Small intestine (tissue), 7 donors: ENCODE results near the gene DSC2. TPM values are rescaled to one million over a fixed set of nuclear protein-coding genes. Genes with fewer than 3 reads are reported as not detected.

Experiments used
- DNase-seq, 2 donors: peaks; one replicate each; pipeline versions ENCODE4 v3.0.0 to v3.0.0-alpha.2; 2013
- FAIRE-seq: peaks from 2 replicates; lab custom pipeline; 2012; peaks lifted over from hg19 to GRCh38; lab: Jason Lieb, UNC
- H3K27ac ChIP-seq, 3 donors: one replicate each; pipeline ENCODE4 v1.5.1; 2013; ENCODE audit warnings: low read length in 2 of 3, mild to moderate bottlenecking in 2 of 3, control low read depth in 1 of 3, inconsistent platforms in 1 of 3, low read depth in 1 of 3, moderate library complexity in 1 of 3
- H3K27me3 ChIP-seq, 3 donors: one replicate each; pipeline ENCODE4 v1.6.1; 2013; ENCODE audit warnings: low read length in 3 of 3, inconsistent platforms in 1 of 3; ENCODE audit not compliant: control insufficient read depth in 3 of 3, insufficient read depth in 3 of 3
- H3K36me3 ChIP-seq, 3 donors: one replicate each; pipeline ENCODE4 v1.6.1; 2013; ENCODE audit warnings: low read length in 3 of 3, inconsistent platforms in 1 of 3, low read depth in 1 of 3, mild to moderate bottlenecking in 1 of 3, moderate library complexity in 1 of 3; ENCODE audit not compliant: control insufficient read depth in 3 of 3, insufficient read depth in 2 of 3
- H3K4me1 ChIP-seq, 3 donors: one replicate each; pipeline ENCODE4 v1.6.1; 2013; ENCODE audit warnings: low read length in 2 of 3, inconsistent platforms in 1 of 3, low read depth in 1 of 3, mild to moderate bottlenecking in 1 of 3, moderate library complexity in 1 of 3; ENCODE audit not compliant: control insufficient read depth in 3 of 3, insufficient read depth in 2 of 3
- H3K4me3 ChIP-seq, 3 donors: one replicate each; pipeline ENCODE4 v1.5.1; 2013; ENCODE audit warnings: low read length in 3 of 3, control low read depth in 1 of 3, inconsistent platforms in 1 of 3, low read depth in 1 of 3, mild to moderate bottlenecking in 1 of 3, moderate library complexity in 1 of 3
- H3K9me3 ChIP-seq, 2 donors: one replicate each; pipeline ENCODE4 v1.6.1; 2013; ENCODE audit warnings: low read depth in 1 of 2, low read length in 1 of 2; ENCODE audit not compliant: control insufficient read depth in 2 of 2, insufficient read depth in 1 of 2
- WGBS, 3 donors: extraction: QIAGEN DNeasy Blood & Tissue Kit; methylation state at CpG; one replicate each; pipeline ENCODE4 v1.1.7; 2013; 5-methylcytosine and 5-hydroxymethylcytosine counted together
- polyA plus RNA-seq, 4 donors: library from polyadenylated mRNA; stranded (reverse) in 3 of 4; unstranded in 1 of 4; fragments of 200-250 nt in 3 of 4; fragments of 120-200 nt in 1 of 4; gene quantifications; one replicate each; pipeline versions ENCODE4 v1.2.1 to v1.2.3, GENCODE V29; 2013
- donor health status: healthy with polysubstance abuse.
- donor health status: control.
- donor health status: control.
- donor health status: Bipolar disorder and iron deficiency.
- donor health status: healthy.

Gene DSC2
- polyA plus RNA-seq, 4 donors: 12.7 to 75.1 (median 18.5) TPM

DNA sequence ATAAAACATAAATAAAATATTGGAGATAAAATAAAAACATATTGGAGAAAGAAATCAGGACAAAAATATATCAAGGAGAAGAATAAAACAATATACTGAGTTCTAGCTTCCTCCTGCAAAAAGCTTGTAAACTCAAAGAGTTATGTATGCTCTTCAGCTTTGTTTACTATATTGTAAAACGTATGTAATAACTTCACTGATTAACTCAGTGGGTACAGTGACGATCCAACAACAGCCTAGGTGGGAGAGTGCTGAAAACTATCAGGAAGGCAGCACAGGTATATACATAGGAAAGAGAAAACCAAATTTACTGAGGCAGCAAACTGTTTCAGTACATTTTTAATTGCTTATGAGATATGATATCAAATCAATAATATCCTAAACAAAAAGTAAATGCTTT is 8.3 kb downstream of the DSC2 start:
- FAIRE-seq: no peak
- peaks cover 0 to 4% (median 2%) of the 10 kb centered on the region in 3 donors for H3K36me3 ChIP-seq
- H3K4me1 ChIP-seq: peaks cover 0 to 7% (median 3%) of the 10 kb centered on the region in 3 donors
- H3K27me3 ChIP-seq: no peaks in the 10 kb centered on the region
- 19 to 33% (median 30%) methylated on average over 2 of the region's 2 CpGs for WGBS, 3 donors
- H3K27ac ChIP-seq: no peak overlapping the region
- DNase-seq: peak; percentile 17 to 35
- H3K9me3 ChIP-seq: no peaks in the 10 kb centered on the region
- H3K4me3 ChIP-seq: no peak overlapping the region

DNA sequence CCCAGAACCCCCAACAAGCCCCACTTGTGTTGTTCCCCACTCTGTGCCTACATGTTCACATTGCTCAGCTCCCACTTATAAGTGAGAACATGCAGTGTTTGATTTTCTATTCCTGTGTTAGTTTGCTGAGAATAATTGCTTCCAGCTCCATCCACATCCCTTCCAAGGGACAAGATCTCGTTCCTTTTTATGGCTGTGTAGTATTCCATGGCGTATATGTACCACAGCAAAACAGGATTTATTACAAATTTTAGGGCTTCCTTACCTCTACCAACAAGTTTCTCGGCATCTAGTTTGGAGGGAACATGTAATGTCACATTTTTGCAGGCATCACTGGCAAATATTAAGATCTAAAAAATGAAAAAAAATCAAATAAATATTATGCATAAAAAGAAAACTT is 8.9 kb downstream of the DSC2 start:
- Histone ChIP-seq H3K4me1 (peaks cover 0 to 7% (median 3%) of the 10 kb centered on the region in 3 donors), H3K27ac (no peak overlapping the region), H3K27me3 (no peaks in the 10 kb centered on the region), H3K4me3 (no peak overlapping the region), H3K9me3 (no peaks in the 10 kb centered on the region), H3K36me3 (peaks cover 0 to 7% (median 4%) of the 10 kb centered on the region in 3 donors)
- DNase-seq: no peak
- 82 to 93% (median 88%) methylated on average over 3 of the region's 3 CpGs for WGBS, 3 donors
- FAIRE-seq: no peak

DNA sequence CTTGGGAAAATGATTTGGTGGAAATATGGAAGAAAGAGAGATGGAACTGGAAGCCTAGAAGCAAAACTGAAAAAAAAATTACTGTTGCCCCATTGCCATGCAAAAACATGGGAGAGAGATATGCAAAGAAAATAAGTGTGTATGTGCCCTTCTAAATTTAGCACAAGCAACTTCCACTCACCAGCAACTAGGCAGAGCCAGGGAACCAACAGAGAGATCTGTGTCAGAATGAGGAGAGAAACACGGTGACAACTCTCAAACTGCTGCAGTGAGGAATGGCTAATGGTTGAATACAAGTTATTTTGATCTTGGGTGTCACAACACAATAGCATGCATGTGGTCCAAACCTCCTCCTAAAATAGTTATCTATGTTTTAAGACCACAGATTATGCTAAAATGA is 10.9 kb downstream of the DSC2 start:
- H3K27me3 ChIP-seq: no peaks in the 10 kb centered on the region
- 79 to 91% (median 85%) methylated on average over 1 of the region's 1 CpG for WGBS, 3 donors
- no peaks in the 10 kb centered on the region for H3K9me3 ChIP-seq
- no peak for FAIRE-seq
- no peak for DNase-seq
- no peak overlapping the region for H3K4me3 ChIP-seq
- peaks cover 0 to 7% (median 3%) of the 10 kb centered on the region in 3 donors for H3K4me1 ChIP-seq
- H3K36me3 ChIP-seq: peaks cover 0 to 9% (median 6%) of the 10 kb centered on the region in 3 donors
- no peak overlapping the region for H3K27ac ChIP-seq

DNA sequence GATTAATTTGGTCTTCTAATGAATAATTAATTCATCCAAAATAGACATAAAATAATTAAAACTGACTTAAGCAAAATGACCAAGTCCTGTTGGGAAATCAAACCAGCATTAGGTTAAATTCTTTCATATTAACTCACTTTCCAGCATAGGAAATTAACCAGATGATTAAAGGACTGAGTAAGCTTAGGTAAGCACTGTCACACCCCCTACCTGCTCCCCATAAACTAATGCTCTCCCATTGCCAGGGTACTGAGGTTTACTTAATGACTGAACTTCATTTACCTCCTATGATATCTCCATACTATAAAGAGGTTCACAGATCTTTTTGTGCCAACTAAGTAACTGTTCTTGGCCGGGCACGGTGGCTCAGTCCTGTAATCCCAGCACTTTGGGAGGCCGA is 13.7 kb downstream of the DSC2 start:
- no peak for FAIRE-seq
- WGBS, 3 donors: 89 to 95% (median 92%) methylated on average over 3 of the region's 3 CpGs
- H3K27me3 ChIP-seq: no peaks in the 10 kb centered on the region
- H3K9me3 ChIP-seq: no peaks in the 10 kb centered on the region
- no peak overlapping the region for H3K27ac ChIP-seq
- peaks cover 0 to 9% (median 5%) of the 10 kb centered on the region in 3 donors for H3K36me3 ChIP-seq
- H3K4me1 ChIP-seq: no peaks in the 10 kb centered on the region
- no peak overlapping the region for H3K4me3 ChIP-seq
- no peak for DNase-seq

DNA sequence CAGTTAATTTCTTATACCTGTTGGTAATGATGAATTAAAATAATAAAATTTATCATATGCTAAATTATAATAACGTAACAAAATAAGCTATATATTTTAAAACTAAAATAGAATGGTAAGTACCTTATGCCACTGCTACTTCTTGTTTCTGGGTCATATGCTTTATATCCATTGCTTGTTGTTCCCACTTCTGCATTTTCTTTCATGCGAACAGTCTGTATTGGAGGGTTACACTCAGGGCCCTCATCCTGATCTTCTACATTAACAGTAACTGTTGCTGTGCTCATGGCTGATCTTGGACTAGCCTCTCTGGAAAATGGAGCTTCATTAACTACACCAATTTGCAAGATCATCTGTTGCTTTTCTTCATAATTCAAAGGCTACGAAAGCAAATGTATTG is 22.2 kb downstream of the DSC2 start:
- Histone ChIP-seq H3K4me1 (no peaks in the 10 kb centered on the region), H3K27ac (no peak overlapping the region), H3K9me3 (no peaks in the 10 kb centered on the region), H3K27me3 (no peaks in the 10 kb centered on the region), H3K4me3 (no peak overlapping the region), H3K36me3 (peaks cover 4 to 22% (median 10%) of the 10 kb centered on the region in 3 donors)
- DNase-seq (no peak), FAIRE-seq (no peak)
- WGBS, 3 donors: 89 to 97% (median 91%) methylated on average over 3 of the region's 3 CpGs

DNA sequence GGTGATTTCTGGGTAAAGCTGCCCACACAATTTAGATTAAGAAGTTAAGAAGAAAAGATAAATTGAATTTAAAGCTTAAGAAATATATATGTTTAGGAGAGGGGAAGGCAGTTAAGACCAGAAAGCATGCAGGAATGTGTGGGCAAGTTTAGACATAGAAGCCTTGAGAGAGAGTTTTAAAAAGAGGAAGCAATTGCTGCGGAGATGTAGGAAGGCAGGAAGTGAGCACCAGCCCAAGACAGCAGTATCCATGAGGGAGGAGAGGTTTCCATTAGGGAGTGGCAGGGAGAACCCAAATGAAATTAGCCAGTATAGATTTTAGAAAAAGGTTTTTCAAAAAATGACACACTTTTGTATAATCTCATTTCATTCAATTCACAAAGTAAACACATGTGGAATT is 24.3 kb downstream of the DSC2 start:
- Histone ChIP-seq H3K27ac (no peak overlapping the region), H3K36me3 (peaks cover 4 to 26% (median 12%) of the 10 kb centered on the region in 3 donors), H3K4me1 (no peaks in the 10 kb centered on the region), H3K9me3 (no peaks in the 10 kb centered on the region), H3K27me3 (no peaks in the 10 kb centered on the region), H3K4me3 (no peak overlapping the region)
- FAIRE-seq: no peak
- DNase-seq: no peak
- 56 to 91% (median 76%) methylated on average over 1 of the region's 1 CpG for WGBS, 3 donors

DNA sequence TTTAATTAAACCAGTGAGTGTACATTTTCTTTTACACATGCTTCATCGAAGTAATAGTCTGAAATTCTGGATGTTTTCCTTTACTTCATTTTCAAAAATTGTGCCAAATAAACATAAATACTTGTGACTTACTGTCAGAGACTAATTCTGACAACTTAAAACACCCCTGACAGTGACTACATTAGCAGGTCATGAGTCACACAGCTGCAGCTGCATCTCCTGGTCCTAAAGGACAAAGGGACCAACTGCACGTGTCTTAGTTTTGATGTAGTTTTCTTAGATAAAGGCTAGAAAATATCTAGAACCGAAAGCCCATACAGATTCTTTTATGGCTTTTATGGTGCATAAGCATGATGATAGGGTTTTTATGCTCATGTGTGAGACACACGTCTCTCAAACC is 30.0 kb downstream of the DSC2 start:
- no peak for FAIRE-seq
- WGBS, 3 donors: 80 to 84% (median 81%) methylated on average over 4 of the region's 4 CpGs
- no peak for DNase-seq
- Histone ChIP-seq H3K27me3 (no peaks in the 10 kb centered on the region), H3K4me1 (no peaks in the 10 kb centered on the region), H3K4me3 (no peak overlapping the region), H3K9me3 (no peaks in the 10 kb centered on the region), H3K27ac (no peak overlapping the region), H3K36me3 (peaks cover 0 to 28% (median 6%) of the 10 kb centered on the region in 3 donors)

DNA sequence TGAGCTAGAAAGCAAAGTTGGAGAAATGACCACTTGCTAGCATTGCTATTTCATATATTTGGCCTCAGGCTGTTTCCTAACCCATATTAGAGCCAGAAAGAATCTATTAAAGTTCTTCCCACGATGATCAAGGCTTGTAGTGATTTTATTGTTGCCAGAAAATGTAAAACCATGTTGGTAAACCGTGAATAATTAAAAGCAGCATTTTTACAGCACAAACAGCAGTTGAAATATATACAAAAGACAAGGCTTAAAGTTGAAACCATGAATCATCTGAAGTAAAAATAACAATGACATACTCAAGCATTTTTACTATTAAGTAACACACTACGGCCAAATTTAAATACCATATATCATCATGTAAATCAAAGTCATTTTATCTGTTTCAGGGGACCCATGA is 32.0 kb downstream of the DSC2 start:
- no peak overlapping the region for H3K27ac ChIP-seq
- no peak overlapping the region for H3K4me3 ChIP-seq
- DNase-seq (no peak), FAIRE-seq (no peak)
- no peaks in the 10 kb centered on the region for H3K27me3 ChIP-seq
- WGBS, 3 donors: 50 to 74% (median 70%) methylated on average over 3 of the region's 3 CpGs
- H3K9me3 ChIP-seq: no peaks in the 10 kb centered on the region
- H3K36me3 ChIP-seq: peaks cover 0 to 21% (median 6%) of the 10 kb centered on the region in 3 donors
- H3K4me1 ChIP-seq: no peaks in the 10 kb centered on the region

DNA sequence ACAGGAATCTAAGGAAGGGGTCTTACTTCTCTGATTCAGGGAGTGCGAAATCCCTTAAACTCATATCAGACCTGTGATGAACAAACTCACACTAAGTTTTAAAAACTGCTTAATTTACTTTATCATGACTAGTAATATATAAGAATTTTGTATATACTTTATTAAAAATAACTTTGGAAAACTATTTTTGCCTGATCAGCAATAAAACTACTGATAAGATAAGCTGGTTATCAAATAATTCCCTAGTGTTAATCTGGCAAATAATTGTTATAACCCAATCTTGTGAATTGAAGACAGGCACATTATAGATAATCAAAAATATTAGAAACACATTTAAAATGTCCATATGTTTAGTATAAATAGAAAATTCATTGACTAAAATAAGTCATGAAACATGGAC is 36.0 kb downstream of the DSC2 start:
- peak; percentile 86 for FAIRE-seq
- 94 to 95% (median 95%) methylated on average over 1 of the region's 1 CpG for WGBS, 3 donors

More for the DNA sequence above, 36.0 kb downstream of the DSC2 start:
- Histone ChIP-seq H3K4me1 (no peaks in the 10 kb centered on the region), H3K27ac (no peak overlapping the region), H3K4me3 (no peak overlapping the region), H3K9me3 (no peaks in the 10 kb centered on the region), H3K36me3 (peaks cover 0 to 11% (median 2%) of the 10 kb centered on the region in 3 donors), H3K27me3 (no peaks in the 10 kb centered on the region)
- no peak for DNase-seq
